GM18502 (cell line): ENCODE results near the gene ENTPD8.
"Not testable (repeated sequence)": the region's sequence is repeated elsewhere in the genome, so short reads cannot be mapped to it uniquely, and the experiment has no call there.

ENCODE experiments used
- ATAC-seq: cut with Tn5 transposase; IDR thresholded peaks from one replicate; pipeline ENCODE4 v1.9.1; 2021; ENCODE audit warnings: mild to moderate bottlenecking; ENCODE audit not compliant: unreplicated experiment, poor library complexity

Gene ENTPD8

GRCh38 chr9:137417161-137418021 lies 23.8 kb downstream of the ENTPD8 start:
- no peak for ATAC-seq

- no peak for ATAC-seq
Observed at GRCh38 chr9:137416563-137417151, 24.5 kb downstream of the ENTPD8 start.

- ATAC-seq: no peak
Observed at GRCh38 chr9:137416006-137416562, 25.1 kb downstream of the ENTPD8 start.

GRCh38 chr9:137415451-137415850 lies 25.7 kb downstream of the ENTPD8 start:
- no peak for ATAC-seq

- ATAC-seq: no peak
Observed at GRCh38 chr9:137412431-137412830, 28.7 kb downstream of the ENTPD8 start.

- no peak for ATAC-seq
Observed at GRCh38 chr9:137411645-137412380, 29.3 kb downstream of the ENTPD8 start.

- no peak for ATAC-seq
Observed at GRCh38 chr9:137411260-137411644, 29.9 kb downstream of the ENTPD8 start.

GRCh38 chr9:137410891-137411249 lies 30.3 kb downstream of the ENTPD8 start:
- ATAC-seq: no peak

GRCh38 chr9:137410236-137410890 lies 30.8 kb downstream of the ENTPD8 start:
- not testable (repeated sequence) for ATAC-seq

GRCh38 chr9:137409515-137409914 lies 31.6 kb downstream of the ENTPD8 start:
- no peak for ATAC-seq

GRCh38 chr9:137408651-137409405 lies 32.3 kb downstream of the ENTPD8 start:
- no peak for ATAC-seq

GRCh38 chr9:137407590-137408300 lies 33.4 kb downstream of the ENTPD8 start:
- ATAC-seq: no peak

- ATAC-seq: peak; percentile 55
Observed at GRCh38 chr9:137406876-137407589, 34.1 kb downstream of the ENTPD8 start.

- ATAC-seq: no peak
Observed at GRCh38 chr9:137406085-137406760, 34.9 kb downstream of the ENTPD8 start.

- no peak for ATAC-seq
Observed at GRCh38 chr9:137405677-137406081, 35.5 kb downstream of the ENTPD8 start.

GRCh38 chr9:137404961-137405567 lies 36.1 kb downstream of the ENTPD8 start:
- no peak for ATAC-seq

GRCh38 chr9:137403269-137403668 lies 37.9 kb downstream of the ENTPD8 start:
- ATAC-seq: no peak

- no peak for ATAC-seq
Observed at GRCh38 chr9:137402746-137403145, 38.4 kb downstream of the ENTPD8 start.
